Left cardiac atrium (tissue), 4 donors: ENCODE data around the gene BMAL2. TPM values are rescaled to one million over a fixed set of nuclear protein-coding genes. Genes with fewer than 3 reads are reported as not detected.

ENCODE experiments used
- ATAC-seq, 2 donors: fragments of 200-7000 bp; cut with Tn5 transposase; one replicate each; pipeline ENCODE4 v1.9.1; 2020; ENCODE audit warnings: mild to moderate bottlenecking in 2 of 2, moderate library complexity in 2 of 2
- DNase-seq: peaks from one replicate; pipeline ENCODE4 v3.0.0-alpha.2; 2020
- intact Hi-C, 2 donors: fragments of 100-400 bp; cut with DNase I; formaldehyde crosslinking; loops; one replicate each; pipeline versions ENCODE4 v1.14.1 to v1.15.1; 2022 to 2023
- long read RNA-seq: library from polyadenylated mRNA; unstranded; transcript quantifications from one replicate; pipeline ENCODE4 v2.0.0, GENCODE V29; 2021
- total RNA-seq, 2 donors: library from RNA; stranded (reverse); fragmentation: NEBNext Ultra II Directional; extraction: Animal tissue kit (Norgen Biotek cat#: 25700); gene quantifications; one replicate each; pipeline ENCODE4 v1.2.1, GENCODE V29; 2021
- donor health status: DM: no; HTN: yes; CAD: no.
- donor health status: DM: no; HTN: yes; CAD: no; lungs with severe emphysema.
- donor health status: DM: yes; HTN: yes; CAD: no.
- donor health status: Dilated cardiomyopathy.

BMAL2 gene
- total RNA-seq = 1 to 10 TPM; 1.3 to 4.8 TPM
- long read RNA-seq = 0 reads

- peak; percentile 66 to 83 for ATAC-seq
- intact Hi-C loops = loop anchor here in 1 of 2 donors (10.0 kb wide), 1 partner anchor 322 kb away; no protein-coding TSS in a partner anchor
- peak; percentile 55 for DNase-seq
These were observed at the start of gene BMAL2 for GRCh38 chr12:27332714-27333402. Gene BMAL2 (plus strand): TSS chr12:27332836. CDS start chr12:27333073, 237 bp downstream.

- DNase-seq = no peak
- peak; percentile 29 to 40 for ATAC-seq
- intact Hi-C loops = no loop called here
These were observed 48.6 kb upstream of the BMAL2 start for GRCh38 chr12:27284021-27284420.

- intact Hi-C loops = no loop called here
- DNase-seq (no peak), ATAC-seq (peak; percentile 68 to 74)
These were observed 47.9 kb upstream of the BMAL2 start for GRCh38 chr12:27284751-27285150.

- no peak for DNase-seq
- intact Hi-C loops = no loop called here
- peak in 1 of 2 donors; percentile 35 for ATAC-seq
These were observed 47.2 kb upstream of the BMAL2 start for GRCh38 chr12:27285403-27285802.

GRCh38 chr12:27289414-27289813 is 43.2 kb upstream of the BMAL2 start:
- ATAC-seq (no peak), DNase-seq (no peak)
- intact Hi-C loops = no loop called here

- intact Hi-C loops = loop anchor here in 1 of 2 donors (5.0 kb wide), 1 partner anchor 43 kb away; no protein-coding TSS in a partner anchor
- ATAC-seq = peak in 1 of 2 donors; percentile 9
These were observed 42.0 kb upstream of the BMAL2 start for GRCh38 chr12:27290501-27291168.

GRCh38 chr12:27291862-27292261 is 40.8 kb upstream of the BMAL2 start:
- ATAC-seq = peak; percentile 28 to 49
- no peak for DNase-seq
- intact Hi-C loops = loop anchor here in 1 of 2 donors (5.0 kb wide), 1 partner anchor 45 kb away; no protein-coding TSS in a partner anchor

More at GRCh38 chr12:27290501-27291168, 42.0 kb upstream of the BMAL2 start:
- no peak for DNase-seq

GRCh38 chr12:27292718-27293117 is 39.9 kb upstream of the BMAL2 start:
- ATAC-seq (no peak), DNase-seq (no peak)
- intact Hi-C loops = loop anchor here in 1 of 2 donors (5.0 kb wide), 1 partner anchor 45 kb away; no protein-coding TSS in a partner anchor

GRCh38 chr12:27293463-27293862 is 39.2 kb upstream of the BMAL2 start:
- ATAC-seq = peak in 1 of 2 donors; percentile 68
- DNase-seq = no peak

GRCh38 chr12:27296674-27297073 is 36.0 kb upstream of the BMAL2 start:
- ATAC-seq = no peak
- intact Hi-C loops = loop anchor here in 1 of 2 donors (5.0 kb wide), 1 partner anchor 279 kb away; no protein-coding TSS in a partner anchor
- DNase-seq = no peak

More at GRCh38 chr12:27293463-27293862, 39.2 kb upstream of the BMAL2 start:
- intact Hi-C loops = loop anchor here in 1 of 2 donors (5.0 kb wide), 1 partner anchor 46 kb away; no protein-coding TSS in a partner anchor

- intact Hi-C loops = loop anchor here in 1 of 2 donors (5.0 kb wide), 1 partner anchor 280 kb away; no protein-coding TSS in a partner anchor
- ATAC-seq (no peak), DNase-seq (no peak)
These were observed 35.1 kb upstream of the BMAL2 start for GRCh38 chr12:27297566-27297965.

- intact Hi-C loops = loop anchor here in 1 of 2 donors (5.0 kb wide), 1 partner anchor 282 kb away; no protein-coding TSS in a partner anchor
- no peak for ATAC-seq
- no peak for DNase-seq
These were observed 33.5 kb upstream of the BMAL2 start for GRCh38 chr12:27299102-27299501.

- ATAC-seq (no peak), DNase-seq (no peak)
- intact Hi-C loops = loop anchor here in 1 of 2 donors (10.0 kb wide), 1 partner anchor 45 kb away; no protein-coding TSS in a partner anchor
These were observed 32.4 kb upstream of the BMAL2 start for GRCh38 chr12:27300226-27300625.

GRCh38 chr12:27303139-27304111 is 29.2 kb upstream of the BMAL2 start:
- intact Hi-C loops = loop anchor here in 1 of 2 donors (10.0 kb wide), 1 partner anchor 49 kb away; no protein-coding TSS in a partner anchor

GRCh38 chr12:27304856-27305255 is 27.8 kb upstream of the BMAL2 start:
- ATAC-seq (no peak), DNase-seq (no peak)
- intact Hi-C loops = loop anchor here (5.0 to 10.0 kb wide), 3 partner anchors 50 to 273 kb away; no protein-coding TSS in a partner anchor

More at GRCh38 chr12:27303139-27304111, 29.2 kb upstream of the BMAL2 start:
- ATAC-seq = peak in 1 of 2 donors; percentile 45
- no peak for DNase-seq

GRCh38 chr12:27305673-27306456 is 26.8 kb upstream of the BMAL2 start:
- intact Hi-C loops = loop anchor here (5.0 to 10.0 kb wide), 3 partner anchors 51 to 274 kb away; no protein-coding TSS in a partner anchor
- ATAC-seq (peak; percentile 25 to 34), DNase-seq (no peak)

- intact Hi-C loops = loop anchor here (5.0 to 10.0 kb wide), 3 partner anchors 55 to 277 kb away; no protein-coding TSS in a partner anchor
- ATAC-seq (no peak), DNase-seq (no peak)
These were observed 23.2 kb upstream of the BMAL2 start for GRCh38 chr12:27309293-27309994.
